HepG2 (cell line): Measurements from ENCODE around the gene AUTS2. TPM values are rescaled to one million over a fixed set of nuclear protein-coding genes. Genes with fewer than 3 reads are reported as not detected.

ENCODE experiments used
- ATAC-seq: fragments of 200-7000 bp; cut with Tn5 transposase; 3 replicates; pipeline ENCODE4 v1.9.1; 2020; ENCODE audit warnings: mild to moderate bottlenecking, moderate library complexity
- BruUV-seq: library from RNA; stranded (reverse); fragments of 400-500 nt; replicated peaks from 2 replicates; lab custom pipeline; 2021; lab: Mats Ljungman, UMichigan
- CTCF ChIA-PET: fragments of 300-600 bp; formaldehyde crosslinking; extraction: SDS; loops from one replicate; lab custom pipeline; 2021; ENCODE audit warnings: low total read pairs, inconsistent platforms, low intra/inter-chr PET ratio; lab: Yijun Ruan, JAX
- POLR2A ChIA-PET: fragments of 350-600 bp; sonication (Branson Sonifier 250); formaldehyde crosslinking; loops from one replicate; lab custom pipeline; 2020; ENCODE audit warnings: antibody characterized with exemption, inconsistent platforms; lab: Yijun Ruan, JAX
- DNase-seq: peaks from one replicate; pipeline ENCODE4 v3.0.0-alpha.2; 2015; ENCODE audit warnings: low spot score
- FAIRE-seq: peaks from 3 replicates; lab custom pipeline; 2011; peaks lifted over from hg19 to GRCh38; lab: Jason Lieb, UNC
- H2AFZ ChIP-seq: one replicate; pipeline ENCODE4 v1.6.1; 2011; ENCODE audit warnings: low read length, inconsistent platforms
- H3K27ac ChIP-seq: fragments of 300-600 bp; 3 replicates; pipeline ENCODE4 v1.8.0; 2011; ENCODE audit warnings: mixed run types, mild to moderate bottlenecking, mixed read lengths, low read length, inconsistent platforms; ENCODE audit not compliant: insufficient read depth; ENCODE audit errors: extremely low read length
- H3K27me3 ChIP-seq, 2 experiments: fragments of 200-600 bp in 1 of 2; 2 replicates in 1 of 2; 3 replicates in 1 of 2; pipeline versions ENCODE4 v1.6.0 to v1.8.0; 2011; ENCODE audit warnings: low read length in 2 of 2, mild to moderate bottlenecking in 2 of 2, moderate library complexity in 2 of 2, inconsistent platforms in 1 of 2; ENCODE audit not compliant: insufficient read depth in 2 of 2, control insufficient read depth in 1 of 2
- H3K36me3 ChIP-seq, 2 experiments: fragments of 200-600 bp in 1 of 2; replicated peaks in 1 of 2; 2 replicates in 1 of 2; 3 replicates in 1 of 2; pipeline versions ENCODE4 v1.5.1 to v1.8.0; 2011; ENCODE audit warnings: low read length in 2 of 2, inconsistent platforms in 1 of 2; ENCODE audit not compliant: insufficient read depth in 2 of 2, control insufficient read depth in 1 of 2
- H3K4me1 ChIP-seq: 2 replicates; pipeline ENCODE4 v1.5.1; 2012; ENCODE audit warnings: low read length, inconsistent platforms; ENCODE audit not compliant: insufficient read depth
- H3K4me2 ChIP-seq: 2 replicates; pipeline ENCODE4 v1.6.0; 2011; ENCODE audit warnings: low read depth, low read length, inconsistent platforms
- H3K4me3 ChIP-seq, 3 experiments: fragments of 200-600 bp in 1 of 3; sonication (generic), shearing (Covaris generic) in 1 of 3; replicated peaks in 1 of 3; 2 replicates each; pipeline ENCODE4 v1.5.1; 2011 to 2016; ENCODE audit warnings: low read length in 3 of 3, inconsistent platforms in 2 of 3, low read depth in 2 of 3, mild to moderate bottlenecking in 2 of 3, control low read depth in 1 of 3, mixed read lengths in 1 of 3; ENCODE audit not compliant: insufficient read depth in 1 of 3
- H3K79me2 ChIP-seq: one replicate; pipeline ENCODE4 v1.6.1; 2011; ENCODE audit warnings: low read length, inconsistent platforms; ENCODE audit not compliant: insufficient read depth
- H3K9ac ChIP-seq: 2 replicates; pipeline ENCODE4 v1.6.0; 2011; ENCODE audit warnings: mild to moderate bottlenecking, low read depth, low read length, inconsistent platforms; ENCODE audit not compliant: insufficient read depth
- H3K9me3 ChIP-seq: 2 replicates; pipeline ENCODE4 v1.5.1; 2012; ENCODE audit warnings: mild to moderate bottlenecking, low read length
- H4K20me1 ChIP-seq: 2 replicates; pipeline ENCODE4 v1.6.0; 2011; ENCODE audit warnings: inconsistent platforms, mild to moderate bottlenecking, low read length, moderate library complexity; ENCODE audit not compliant: insufficient read depth
- ETV5 ChIP-seq: IDR thresholded peaks from 2 replicates; pipeline ENCODE4 v1.6.1; 2018; ENCODE audit warnings: missing biosample characterization, missing genetic modification reagents, inconsistent platforms, borderline replicate concordance
- FOXP1 ChIP-seq, 2 experiments: fragments of 450-650 bp in 1 of 2; IDR thresholded peaks; 2 replicates each; pipeline ENCODE4 v1.6.1; 2017 to 2018; ENCODE audit warnings: antibody characterized with exemption in 1 of 2
- MAFK ChIP-seq, 2 experiments: IDR thresholded peaks in 1 of 2; conservative IDR thresholded peaks in 1 of 2; 2 replicates each; pipeline ENCODE4 v1.6.1; 2011; ENCODE audit warnings: improper control_type of control experiment in 2 of 2, low read length in 2 of 2
- SRSF1 ChIP-seq: fragments of 200-400 bp; formaldehyde crosslinking; optimal IDR thresholded peaks from 2 replicates; pipeline ENCODE3; 2017; ENCODE audit warnings: mild to moderate bottlenecking, low read depth, low read length, moderate library complexity
- TIGD3 ChIP-seq: sonication (generic); formaldehyde crosslinking; IDR thresholded peaks from 2 replicates; pipeline ENCODE4 v1.5.1; 2020; ENCODE audit warnings: mild to moderate bottlenecking, missing genetic modification reagents, borderline replicate concordance
- ZBED4 ChIP-seq: sonication (generic); formaldehyde crosslinking; IDR thresholded peaks from 2 replicates; pipeline ENCODE4 v1.4.0; 2020; ENCODE audit warnings: missing genetic modification reagents, borderline replicate concordance
- ZEB1 ChIP-seq: IDR thresholded peaks from 2 replicates; pipeline ENCODE4 v1.6.1; 2012; ENCODE audit warnings: mild to moderate bottlenecking, low read depth, inconsistent platforms; ENCODE audit not compliant: insufficient replicate concordance
- ZNF629 ChIP-seq: sonication (generic); formaldehyde crosslinking; conservative IDR thresholded peaks from 2 replicates; pipeline ENCODE4 v1.5.0; 2020; ENCODE audit warnings: missing genetic modification reagents
- ZNF891 ChIP-seq: sonication (generic); formaldehyde crosslinking; IDR thresholded peaks from 2 replicates; pipeline ENCODE4 v1.5.0; 2020; ENCODE audit warnings: mild to moderate bottlenecking, missing genetic modification reagents
- WGBS: methylation state at CpG from one replicate; pipeline ENCODE4 v1.1.6; 2017; ENCODE audit warnings: low lambda C conversion rate; 5-methylcytosine and 5-hydroxymethylcytosine counted together
- in situ Hi-C: cut with HindIII; loops from 2 replicates; pipeline ENCODE4 v1.10.0; 2017; ENCODE audit warnings: low pct_unique_long_range_greater_than_20kb; ENCODE audit not compliant: extremely low pct_ligation_motif_present
- intact Hi-C: fragments of 100-400 bp; cut with micrococcal nuclease; formaldehyde crosslinking; loops from one replicate; pipeline ENCODE4 v1.10.0; 2022; ENCODE audit not compliant: unreplicated experiment
- polyA plus RNA-seq, 8 experiments: library from polyadenylated mRNA; depleted of rRNA in 3 of 8; stranded (reverse) in 7 of 8; unstranded in 1 of 8; fragments of >200 nt; fragmentation: Illumina TruSeq in 4 of 8; extraction: Trizol in 4 of 8; gene quantifications; 2 replicates each; pipeline versions ENCODE4 v1.2.1 to v1.2.3, GENCODE V29; 2011 to 2016; ENCODE audit warnings: low read depth in 4 of 8, missing spikeins in 1 of 8, mixed read lengths in 1 of 8; ENCODE audit not compliant: insufficient read depth in 1 of 8
- total RNA-seq, 5 experiments: library from RNA; depleted of rRNA; stranded (reverse); fragments of >200 nt; fragmentation: Illumina TruSeq; extraction: Trizol; gene quantifications; 2 replicates each; pipeline ENCODE4 v1.2.3, GENCODE V29; 2016; ENCODE audit warnings: low read depth in 1 of 5

Gene AUTS2
- total and polyA plus RNA-seq, 2 of the 13 experiments (the other 11 are each of a cell fraction or from before 2014, with no cell fraction given) = 0.38 TPM; not detected in 1

DNA sequence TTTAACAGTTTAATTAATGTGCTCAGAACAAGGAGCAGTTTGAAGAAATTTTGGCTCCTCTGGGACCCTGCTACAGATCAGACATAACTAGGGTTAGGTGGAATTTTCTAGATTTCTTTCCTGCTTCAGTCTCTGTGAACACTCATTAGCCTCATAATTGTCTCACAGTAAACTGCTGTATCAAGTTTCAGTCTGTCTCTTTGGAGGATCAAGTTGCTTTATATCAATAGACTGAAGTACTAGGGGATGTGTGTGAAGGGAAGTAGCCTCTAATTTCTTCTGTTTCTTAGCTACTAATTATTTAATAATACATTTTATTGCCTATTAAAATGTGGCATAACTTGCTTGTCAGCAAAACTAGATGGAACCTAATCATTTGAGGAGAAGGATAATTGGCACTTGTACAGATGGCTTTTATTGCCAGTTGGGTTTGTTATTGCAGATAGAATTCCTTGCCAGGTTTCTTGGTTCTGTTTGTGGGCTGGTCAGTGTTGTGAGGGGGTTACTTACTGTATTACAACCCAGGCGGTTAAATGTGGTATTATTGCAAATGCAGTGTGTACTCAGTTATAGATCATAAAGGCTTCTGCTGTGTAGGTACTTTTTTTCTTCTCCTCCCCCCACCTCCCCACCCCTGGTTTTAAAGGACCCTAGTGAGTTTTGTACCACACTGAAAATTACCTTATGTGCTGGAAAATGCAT lies 758.0 kb downstream of the AUTS2 start:
- 94% methylated on average over 1 of the region's 1 CpG for WGBS
- H3K9ac ChIP-seq = no peak overlapping the region
- intact Hi-C loops = no loop called here
- no peaks in the 10 kb centered on the region for H3K36me3 ChIP-seq
- H2AFZ ChIP-seq = no peak overlapping the region
- H3K27ac ChIP-seq = no peak overlapping the region
- no peaks in the 10 kb centered on the region for H3K4me1 ChIP-seq
- DNase-seq = no peak
- H3K4me3 ChIP-seq = no peak overlapping the region
- no peak overlapping the region for H3K4me2 ChIP-seq
- ChIA-PET POLR2A (no interaction called here), CTCF (no interaction called here)
- no peaks in the 10 kb centered on the region for H3K79me2 ChIP-seq
- no peaks in the 10 kb centered on the region for H3K27me3 ChIP-seq
- H3K9me3 ChIP-seq = no peaks in the 10 kb centered on the region
- no peak for FAIRE-seq
- ATAC-seq = no peak
- TF ChIP-seq MAFK (conservative IDR thresholded peaks at IDR 0.05 in 1 of 2, IDR thresholded peaks at IDR 0.05 in 1 of 2; ENCODE audit: low read length in 2 of 2) = 0 out of 4 replicates have a peak, but pooled peaks of 1 of the 2 experiments have one; percentile 11
- TF ChIP-seq ZNF629 (CRISPR knock-in tag) = no peak
- no peak for TF ChIP-seq FOXP1 (IDR thresholded peaks at IDR 0.05)
- no peak for TF ChIP-seq FOXP1 (CRISPR knock-in tag; IDR thresholded peaks at IDR 0.05)
- H4K20me1 ChIP-seq = no peaks in the 10 kb centered on the region
- in situ Hi-C loops = no loop called here
- BruUV-seq = no TSS peak

DNA sequence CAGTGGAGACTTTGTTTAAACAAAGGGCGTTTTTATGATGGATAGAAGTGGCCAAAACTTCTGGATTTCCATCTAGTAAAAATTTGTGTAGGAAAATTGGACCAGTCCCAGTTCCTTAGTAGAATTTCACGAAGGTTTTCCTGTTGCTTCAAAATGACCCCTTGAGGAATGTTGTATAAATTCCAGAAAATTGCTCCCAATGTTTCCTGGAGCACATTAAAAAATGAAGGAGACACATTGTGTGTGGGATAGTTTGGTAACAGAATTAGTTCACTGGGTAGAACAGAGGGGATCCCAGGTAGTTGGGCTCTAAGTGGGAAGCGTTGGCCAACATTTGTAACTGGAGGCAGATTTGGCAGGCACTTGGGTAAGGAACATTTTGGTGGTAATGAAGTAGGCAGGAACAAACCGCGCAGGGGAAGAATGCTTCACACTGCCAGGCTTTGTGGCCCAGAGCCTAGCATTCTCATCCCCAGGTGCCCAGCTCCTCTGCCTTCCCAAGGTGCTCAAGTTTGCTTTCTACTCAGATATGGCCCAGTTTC lies 758.6 kb downstream of the AUTS2 start:
- no peak for DNase-seq
- ChIA-PET POLR2A (no interaction called here), CTCF (no interaction called here)
- no peak for ATAC-seq
- no peaks in the 10 kb centered on the region for H4K20me1 ChIP-seq
- in situ Hi-C loops (no loop called here), intact Hi-C loops (no loop called here)
- H3K4me1 ChIP-seq = no peaks in the 10 kb centered on the region
- H3K79me2 ChIP-seq = no peaks in the 10 kb centered on the region
- FAIRE-seq = no peak
- WGBS = 3% methylated on average over 3 of the region's 5 CpGs
- no peak overlapping the region for H3K27ac ChIP-seq
- no peak overlapping the region for H3K4me3 ChIP-seq
- no peak overlapping the region for H3K4me2 ChIP-seq
- no peak overlapping the region for H2AFZ ChIP-seq
- no TSS peak for BruUV-seq
- no peak overlapping the region for H3K9ac ChIP-seq
- no peaks in the 10 kb centered on the region for H3K36me3 ChIP-seq
- no peaks in the 10 kb centered on the region for H3K27me3 ChIP-seq
- no peaks in the 10 kb centered on the region for H3K9me3 ChIP-seq
- TF ChIP-seq ZNF891 (CRISPR knock-in tag) (no peak), TIGD3 (CRISPR knock-in tag) (no peak), ZBED4 (CRISPR knock-in tag) (no peak), SRSF1 (no peak), ETV5 (CRISPR knock-in tag) (no peak), ZEB1 (no peak)
